B cell (primary cell): ENCODE measurements around the gene TRIM74.
"Not testable (repeated sequence)": the region's sequence is repeated elsewhere in the genome, so short reads cannot be mapped to it uniquely, and the experiment has no call there.

ENCODE experiments used
- CTCF ChIP-seq: fragments of 200-600 bp; IDR thresholded peaks from one replicate; pipeline ENCODE4 v1.8.0; 2022; ENCODE audit warnings: antibody characterized with exemption, mild to moderate bottlenecking
- EZH2 ChIP-seq: IDR thresholded peaks from 2 replicates; pipeline ENCODE4 v1.6.1; 2012; ENCODE audit warnings: borderline replicate concordance, low read depth, mild to moderate bottlenecking, moderate library complexity, low read length; ENCODE audit not compliant: insufficient read depth, poor library complexity, severe bottlenecking

GRCh38 chr7:72997887-72998468 is 28.7 kb upstream of the TRIM74 start:
- not testable (repeated sequence) for TF ChIP-seq CTCF, EZH2
